NK-92 (cell line): ENCODE data around the gene GATA1.

Experiments
- DNase-seq: peaks from one replicate; lab custom pipeline; 2025; ENCODE audit not compliant: unreplicated experiment; lab: John Stamatoyannopoulos, UW

The GATA1 gene

DNA sequence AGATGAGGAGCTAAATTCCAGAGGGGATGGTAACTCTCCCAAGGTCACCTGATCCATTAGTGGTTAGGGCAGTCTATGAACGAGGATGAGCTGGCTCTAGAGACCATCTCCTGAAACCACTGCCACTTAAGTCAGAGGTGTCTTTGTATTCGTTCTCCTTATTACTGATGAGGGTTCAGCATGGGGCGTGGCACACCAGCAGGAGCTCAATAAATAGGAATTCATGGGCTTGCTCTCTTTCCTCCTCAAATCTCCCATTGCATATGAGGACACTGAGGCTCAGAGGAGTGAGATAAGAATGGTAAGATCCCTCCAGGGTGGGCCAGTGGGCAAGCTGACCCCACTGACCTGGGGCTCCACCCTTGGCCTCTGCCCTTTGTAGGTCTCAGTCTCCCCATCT is 1.7 kb upstream of the GATA1 start:
- DNase-seq: no peak

DNA sequence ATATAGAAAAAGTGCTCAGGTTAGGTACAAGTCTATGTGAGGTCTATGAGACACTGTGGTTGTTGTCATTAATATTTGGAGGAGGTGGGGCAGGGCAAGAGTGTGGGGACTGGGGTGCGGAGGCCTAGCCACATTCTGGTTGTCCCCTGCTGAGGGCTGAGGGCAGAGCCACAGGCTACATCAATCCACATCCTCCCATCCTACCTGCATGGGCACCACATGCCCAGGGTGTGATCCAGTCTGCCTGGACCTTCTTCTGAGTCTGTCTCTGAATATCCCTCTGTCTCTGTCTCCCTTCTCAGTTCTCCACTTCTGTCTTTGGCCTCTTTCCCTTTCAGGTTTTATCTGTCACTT is 1.2 kb upstream of the GATA1 start:
- DNase-seq: no peak

DNA sequence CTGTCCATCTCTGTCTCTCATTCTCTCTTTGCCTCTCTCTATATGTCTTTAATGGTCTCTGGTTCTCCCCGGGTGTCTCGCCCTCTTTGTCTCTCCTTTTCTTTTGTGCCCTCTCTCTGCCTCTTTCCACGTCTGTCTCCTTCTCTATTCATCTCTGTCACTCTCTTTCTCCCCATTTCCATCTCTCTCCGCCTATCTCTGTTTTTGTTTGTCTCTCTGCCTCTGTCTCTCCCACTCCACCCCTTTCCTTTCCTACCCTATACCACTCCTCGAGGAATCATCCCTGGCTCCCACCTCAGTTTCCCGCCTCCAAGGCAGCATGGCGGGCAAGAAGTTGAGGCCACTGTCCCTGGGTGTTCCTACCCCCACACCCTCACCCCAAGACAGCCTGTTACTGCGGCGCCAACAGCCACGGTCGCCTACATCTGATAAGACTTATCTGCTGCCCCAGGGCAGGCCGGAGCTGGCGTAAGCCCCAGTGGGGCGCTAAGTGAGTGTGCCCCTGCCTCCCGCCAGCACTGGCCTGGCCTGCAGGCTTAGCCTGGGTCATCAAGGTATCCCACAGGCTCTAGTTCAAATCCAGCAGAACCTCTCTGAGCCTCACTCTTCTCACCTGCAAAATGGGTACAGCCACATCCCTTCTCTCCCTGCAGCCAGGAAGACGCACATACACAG is 713 bp upstream of the GATA1 start:
- DNase-seq: no peak

DNA sequence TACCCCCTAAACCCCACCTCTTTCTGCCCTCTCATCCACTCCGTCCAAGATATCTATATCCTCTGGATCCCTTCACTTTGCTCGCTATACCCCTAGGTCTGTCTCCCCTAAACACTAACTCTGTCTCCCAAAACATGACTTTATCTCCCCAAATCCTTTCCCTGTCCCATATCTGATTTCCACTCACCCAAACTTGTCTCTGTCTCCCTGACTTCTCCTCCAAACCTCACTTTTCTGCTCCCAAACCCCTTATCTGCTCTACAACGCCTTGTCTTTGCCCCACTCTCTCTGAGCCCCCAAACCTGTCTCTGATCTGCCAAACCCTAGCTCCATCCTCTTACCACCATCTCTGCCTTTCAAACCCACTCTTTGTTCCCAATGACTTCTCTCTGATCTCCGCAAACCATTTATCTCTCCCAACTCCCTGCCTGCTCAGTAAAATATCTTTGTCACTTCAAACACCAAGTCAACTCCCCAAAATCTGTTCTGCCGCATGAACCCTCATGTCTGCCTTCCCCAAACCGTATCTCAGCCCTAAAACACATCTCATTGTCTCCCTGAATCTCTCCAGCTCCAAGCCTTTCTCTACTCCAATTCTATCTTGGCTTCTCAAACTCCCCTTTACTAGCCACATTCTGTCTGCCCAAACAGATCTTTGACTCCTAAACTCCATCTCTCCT is 575 bp downstream of the GATA1 start:
- no peak for DNase-seq

DNA sequence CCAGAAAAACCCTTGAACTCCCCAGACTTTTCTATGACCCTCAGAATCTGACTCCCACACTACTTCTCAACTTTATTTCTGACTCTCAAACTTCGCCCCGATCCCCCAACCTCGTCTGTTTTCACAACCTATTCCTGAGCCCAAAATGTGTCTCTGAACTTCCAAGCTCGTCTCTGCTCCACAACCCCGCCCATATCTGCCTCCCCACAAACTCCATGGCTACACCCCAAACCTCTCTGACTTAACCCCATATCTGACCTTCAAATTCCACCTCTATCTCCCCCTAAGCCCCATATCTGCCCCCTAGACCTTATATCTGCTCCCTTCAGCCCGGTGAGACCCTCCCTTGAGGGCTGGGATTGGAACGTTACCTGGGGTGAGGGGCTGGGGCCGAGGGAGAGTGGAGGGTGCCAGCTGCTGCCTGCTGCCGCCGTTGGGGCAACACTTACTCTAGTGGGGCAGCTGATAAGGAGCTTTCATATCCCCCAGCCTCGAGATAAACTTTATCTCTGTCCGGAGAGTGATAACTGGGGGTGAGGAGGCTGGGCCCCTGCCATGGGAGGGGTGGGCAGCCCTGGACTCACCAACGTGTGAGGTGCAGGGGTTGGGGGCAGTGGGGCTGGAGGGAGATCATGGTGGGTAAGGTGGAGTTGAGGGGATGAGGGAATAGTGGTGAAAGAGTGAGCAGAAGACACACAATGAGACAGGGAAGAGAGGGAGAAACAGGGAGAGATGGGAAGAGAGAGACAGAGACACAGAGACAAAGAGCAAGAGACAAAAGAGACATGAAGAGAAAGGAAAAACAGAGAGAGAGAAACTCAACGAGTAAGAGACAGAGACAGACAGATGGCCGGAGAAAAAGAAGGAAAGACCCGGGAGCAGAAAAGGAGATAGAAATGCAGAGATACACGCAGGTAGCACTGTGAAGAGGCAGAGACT is 1.4 kb downstream of the GATA1 start:
- DNase-seq: no peak

DNA sequence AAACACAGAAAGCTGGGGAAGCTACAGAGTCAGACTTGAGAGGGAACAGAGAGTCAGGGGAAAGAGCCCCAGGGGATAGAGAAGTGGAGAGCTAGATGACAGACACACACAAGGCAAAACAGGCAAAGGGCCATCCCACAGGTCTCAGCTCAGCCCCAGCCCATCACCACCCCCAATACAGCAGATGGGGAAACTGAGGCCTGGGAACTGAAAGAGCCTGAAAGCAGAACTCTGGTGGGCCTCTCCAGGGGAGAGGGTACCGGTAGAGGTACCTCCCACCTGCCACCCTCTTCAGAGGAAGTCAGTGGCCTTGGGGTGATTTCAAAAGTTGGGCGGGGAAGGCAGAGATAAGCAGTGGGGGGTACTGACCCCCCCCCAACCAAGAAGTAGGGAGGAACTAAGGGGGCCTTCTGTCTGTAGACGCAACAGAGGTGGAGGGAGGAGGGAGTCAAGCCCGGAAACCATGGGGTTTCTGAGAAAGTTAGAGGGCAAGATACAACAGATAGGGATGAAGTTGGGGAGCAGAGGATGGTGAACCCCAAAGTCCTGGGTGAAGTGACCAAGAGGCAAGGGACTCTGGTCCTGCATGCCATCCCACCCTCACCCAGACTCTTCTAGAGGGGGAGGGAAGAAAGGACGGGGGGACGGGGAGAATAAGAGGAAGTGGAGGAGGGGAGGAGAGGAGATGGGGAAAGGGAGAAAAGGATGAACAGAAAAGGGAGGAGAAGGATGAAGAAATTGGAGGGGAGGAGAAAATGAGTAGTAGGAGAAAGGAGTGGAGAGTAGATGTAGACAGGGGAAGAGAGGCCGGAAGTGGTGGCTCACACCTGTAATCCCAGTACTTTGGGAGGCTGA is 3.2 kb downstream of the GATA1 start:
- DNase-seq: no peak

DNA sequence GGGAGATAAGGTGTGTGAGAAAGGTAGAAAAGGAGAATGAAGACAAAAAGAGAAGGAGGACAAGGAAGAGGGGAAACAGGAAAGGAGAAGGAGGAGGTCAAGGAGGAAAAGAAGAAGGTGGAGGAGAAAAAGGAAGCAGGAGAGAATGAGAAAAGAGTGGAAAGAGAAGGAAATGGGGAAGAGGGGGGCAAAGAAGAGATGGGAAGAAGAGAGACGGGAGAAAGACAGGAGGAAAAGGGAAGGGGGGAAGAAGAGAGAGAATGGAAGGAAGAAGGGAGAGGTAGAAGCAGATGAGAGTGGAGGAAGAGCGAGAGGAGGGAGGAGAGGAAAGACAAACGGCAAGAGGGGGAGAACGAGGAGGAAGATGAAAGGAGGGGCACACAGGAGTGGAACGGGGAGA is 4.1 kb downstream of the GATA1 start:
- DNase-seq: no peak

DNA sequence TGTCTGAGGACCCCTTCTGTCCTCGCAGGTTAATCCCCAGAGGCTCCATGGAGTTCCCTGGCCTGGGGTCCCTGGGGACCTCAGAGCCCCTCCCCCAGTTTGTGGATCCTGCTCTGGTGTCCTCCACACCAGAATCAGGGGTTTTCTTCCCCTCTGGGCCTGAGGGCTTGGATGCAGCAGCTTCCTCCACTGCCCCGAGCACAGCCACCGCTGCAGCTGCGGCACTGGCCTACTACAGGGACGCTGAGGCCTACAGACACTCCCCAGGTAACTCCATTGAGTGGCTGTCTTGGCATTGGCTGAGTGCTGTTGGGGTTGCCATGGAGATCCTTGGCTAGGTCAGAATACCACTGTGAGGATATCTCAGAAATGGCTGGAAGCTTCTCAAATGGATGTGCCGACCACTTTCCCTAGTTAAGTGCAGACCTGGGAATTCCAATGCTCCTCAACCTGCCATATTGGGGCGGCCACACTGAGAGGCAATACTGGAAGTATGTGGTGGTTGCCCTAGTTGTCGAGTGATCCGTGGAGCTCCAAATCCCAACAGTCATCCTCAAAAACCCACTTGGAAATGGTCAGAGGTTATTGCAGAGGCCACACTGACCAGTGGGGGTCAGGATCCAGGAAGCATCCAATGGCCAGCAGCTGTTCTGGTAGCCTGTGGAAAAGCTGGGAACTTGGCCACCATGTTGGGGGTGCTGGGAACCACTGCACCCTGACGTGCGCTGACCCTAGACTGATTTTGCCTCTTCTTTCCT is 4.9 kb downstream of the GATA1 start:
- DNase-seq: no peak

DNA sequence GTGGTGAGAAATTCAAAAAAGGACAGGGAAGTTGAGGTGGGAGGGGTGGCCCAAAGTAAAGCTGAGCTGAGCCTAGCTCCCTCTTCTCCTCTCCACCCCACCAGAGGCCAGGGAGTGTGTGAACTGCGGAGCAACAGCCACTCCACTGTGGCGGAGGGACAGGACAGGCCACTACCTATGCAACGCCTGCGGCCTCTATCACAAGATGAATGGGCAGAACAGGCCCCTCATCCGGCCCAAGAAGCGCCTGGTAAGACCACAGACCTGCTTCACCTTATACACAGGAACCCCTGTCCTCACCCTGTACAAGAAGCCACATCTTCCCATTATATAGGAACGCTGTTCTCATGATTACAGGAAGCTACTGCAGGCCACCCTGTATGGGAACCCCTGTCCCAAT is 5.8 kb downstream of the GATA1 start:
- DNase-seq: no peak

DNA sequence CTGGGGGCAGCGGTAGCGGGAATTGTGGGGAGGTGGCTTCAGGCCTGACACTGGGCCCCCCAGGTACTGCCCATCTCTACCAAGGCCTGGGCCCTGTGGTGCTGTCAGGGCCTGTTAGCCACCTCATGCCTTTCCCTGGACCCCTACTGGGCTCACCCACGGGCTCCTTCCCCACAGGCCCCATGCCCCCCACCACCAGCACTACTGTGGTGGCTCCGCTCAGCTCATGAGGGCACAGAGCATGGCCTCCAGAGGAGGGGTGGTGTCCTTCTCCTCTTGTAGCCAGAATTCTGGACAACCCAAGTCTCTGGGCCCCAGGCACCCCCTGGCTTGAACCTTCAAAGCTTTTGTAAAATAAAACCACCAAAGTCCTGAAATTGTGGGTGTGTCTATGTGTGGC is 7.5 kb downstream of the GATA1 start:
- DNase-seq: no peak

DNA sequence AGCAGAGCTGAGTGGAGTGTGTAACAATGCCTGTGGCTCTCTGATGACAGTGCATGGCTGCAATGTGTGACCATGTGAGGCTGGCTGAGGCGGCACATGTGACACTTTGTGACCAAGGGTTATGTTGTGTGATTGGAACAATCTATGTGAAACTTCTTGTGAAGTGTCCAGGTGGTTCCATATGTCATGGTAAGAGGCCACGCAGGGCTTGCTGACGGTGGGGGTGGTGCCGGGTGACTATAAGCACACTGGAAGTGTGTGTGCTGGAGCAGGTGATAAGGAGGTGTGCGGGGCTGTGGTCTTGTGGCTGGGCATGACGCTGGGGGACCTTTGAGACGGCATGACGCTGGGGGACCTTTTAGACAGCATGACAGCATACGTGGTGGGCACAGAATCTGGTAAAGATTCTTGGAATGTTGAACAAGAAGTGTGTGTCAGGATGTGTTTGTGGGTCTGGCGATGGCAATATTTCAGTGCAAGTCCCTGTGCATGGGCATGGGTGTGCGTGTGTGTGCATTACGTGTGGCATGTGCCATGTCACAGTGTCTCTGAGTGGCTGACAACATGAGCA is 8.0 kb downstream of the GATA1 start:
- DNase-seq: no peak

DNA sequence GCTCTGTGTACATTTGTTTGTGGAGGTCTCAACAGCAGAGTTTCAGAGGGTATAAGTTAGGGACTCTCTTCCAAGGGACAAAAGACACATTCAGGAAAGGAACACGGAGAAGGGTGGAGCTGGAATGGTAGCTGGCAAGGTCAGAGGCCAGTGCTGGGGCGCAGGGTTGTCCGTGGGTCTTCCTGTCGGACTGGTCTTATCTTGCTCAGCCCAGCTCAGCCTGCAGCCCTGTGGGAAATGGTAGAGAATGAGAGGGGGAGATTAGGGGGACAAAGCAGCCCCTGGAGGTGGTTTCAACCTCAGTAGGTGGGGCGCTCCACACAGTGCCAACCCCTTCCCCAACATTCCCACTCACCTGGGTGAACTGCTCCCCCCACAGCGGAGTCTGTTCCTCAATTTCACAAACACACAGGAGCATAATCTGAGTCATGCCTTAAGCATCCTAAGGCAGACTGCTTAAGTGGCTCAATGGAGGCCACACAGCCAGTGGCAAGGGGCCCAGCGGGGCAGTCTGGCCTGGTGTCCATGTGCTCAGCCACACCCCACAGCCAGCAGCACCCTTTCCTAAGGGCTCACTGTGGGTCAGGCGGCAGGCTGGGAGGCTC is 8.6 kb downstream of the GATA1 start:
- no peak for DNase-seq

DNA sequence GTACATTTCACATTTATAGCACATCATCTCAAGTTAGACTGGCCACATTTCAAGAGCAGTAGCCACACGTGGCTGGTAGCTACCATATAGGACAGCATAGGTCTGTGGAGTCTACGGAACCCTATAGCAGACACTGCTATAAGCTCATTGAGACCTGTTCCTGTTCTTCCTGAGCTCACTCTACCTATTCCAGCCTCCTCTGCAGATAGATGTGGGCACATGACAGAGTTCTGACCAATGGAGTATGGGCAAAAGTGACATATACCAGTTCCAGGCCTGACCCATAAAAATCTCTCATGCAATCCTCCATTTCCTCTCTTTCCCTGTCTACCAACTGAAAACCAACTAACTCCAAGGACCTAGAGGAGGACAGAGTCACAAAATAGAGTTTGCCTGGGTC is 11.9 kb downstream of the GATA1 start:
- DNase-seq: no peak

DNA sequence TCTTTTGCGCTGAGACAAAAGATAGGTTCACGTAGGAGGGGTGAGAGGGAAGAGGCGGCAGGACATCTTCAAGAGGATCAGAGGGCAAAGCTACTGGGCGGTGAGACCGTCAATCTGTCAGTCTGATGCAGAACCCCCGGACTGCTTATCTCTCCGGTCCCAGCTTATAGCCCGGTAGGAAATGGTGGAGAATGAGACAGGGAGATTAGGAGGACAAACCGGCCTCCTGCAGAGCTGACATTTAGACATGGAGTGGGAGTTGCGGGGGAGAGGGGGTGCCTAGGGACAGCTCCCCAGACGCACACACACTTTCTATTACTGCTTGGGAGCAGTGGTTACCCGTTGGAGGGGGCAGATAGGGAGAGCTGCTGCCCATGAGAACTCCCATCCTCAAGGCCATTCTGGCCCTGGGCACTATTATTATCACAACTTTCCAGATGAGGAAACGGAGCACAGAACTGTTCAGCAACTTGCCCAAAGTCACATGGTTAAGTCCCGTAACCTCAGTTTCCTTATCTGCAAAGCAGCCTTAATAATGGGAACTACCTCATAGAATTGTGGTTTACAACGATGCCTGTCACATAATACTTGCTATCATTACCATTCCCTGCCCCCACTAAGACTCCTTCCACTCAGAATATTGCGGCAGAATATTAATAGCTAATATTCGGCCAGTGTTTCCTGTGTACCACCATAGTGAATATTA is 14.3 kb downstream of the GATA1 start:
- no peak for DNase-seq

DNA sequence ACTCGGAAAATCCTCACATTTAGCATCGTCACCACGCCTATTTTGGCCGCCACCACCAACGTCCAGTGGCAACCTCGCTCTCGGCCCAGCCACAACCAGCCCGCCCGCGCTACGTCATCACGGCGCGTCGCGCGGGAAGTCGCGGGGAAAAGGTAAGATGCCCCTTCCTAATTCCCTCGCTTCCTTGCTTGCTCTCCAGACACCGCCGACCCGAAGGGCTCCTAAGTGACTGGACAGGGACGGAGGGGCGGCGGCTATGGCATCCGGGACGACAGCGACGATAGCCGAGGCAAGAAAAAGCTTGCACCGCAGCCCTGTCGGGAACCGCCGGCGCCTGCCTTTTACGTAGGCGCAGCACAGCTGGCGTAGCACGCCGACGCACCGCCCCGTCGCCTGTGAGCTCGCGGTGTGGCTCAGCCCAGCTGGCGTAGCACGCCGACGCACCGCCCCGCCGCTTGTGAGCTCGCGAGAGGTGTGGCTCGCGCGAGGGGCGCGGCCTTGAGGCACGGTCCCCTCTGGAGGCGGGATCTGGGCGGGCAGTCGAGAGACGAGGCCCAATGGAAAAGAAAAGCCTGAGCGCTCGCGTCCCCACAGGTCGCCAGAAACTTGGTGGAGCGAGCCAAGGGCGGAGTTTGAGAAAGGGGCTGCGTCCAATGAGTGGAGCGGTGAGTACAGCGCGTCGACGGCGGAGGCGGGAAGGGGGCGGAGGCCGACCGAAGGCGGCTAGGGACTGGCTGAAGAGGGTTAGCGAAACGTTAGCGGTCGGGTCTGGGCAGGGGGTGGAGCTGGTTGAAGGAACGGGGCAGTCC is 15.1 kb downstream of the GATA1 start, which contains the start of gene HDAC6:
TSS of gene HDAC6 (plus strand) at position 788 of the 809 bp plus-strand sequence. CDS start 626 bp downstream, outside the sequence.
- peak; percentile 97 for DNase-seq

DNA sequence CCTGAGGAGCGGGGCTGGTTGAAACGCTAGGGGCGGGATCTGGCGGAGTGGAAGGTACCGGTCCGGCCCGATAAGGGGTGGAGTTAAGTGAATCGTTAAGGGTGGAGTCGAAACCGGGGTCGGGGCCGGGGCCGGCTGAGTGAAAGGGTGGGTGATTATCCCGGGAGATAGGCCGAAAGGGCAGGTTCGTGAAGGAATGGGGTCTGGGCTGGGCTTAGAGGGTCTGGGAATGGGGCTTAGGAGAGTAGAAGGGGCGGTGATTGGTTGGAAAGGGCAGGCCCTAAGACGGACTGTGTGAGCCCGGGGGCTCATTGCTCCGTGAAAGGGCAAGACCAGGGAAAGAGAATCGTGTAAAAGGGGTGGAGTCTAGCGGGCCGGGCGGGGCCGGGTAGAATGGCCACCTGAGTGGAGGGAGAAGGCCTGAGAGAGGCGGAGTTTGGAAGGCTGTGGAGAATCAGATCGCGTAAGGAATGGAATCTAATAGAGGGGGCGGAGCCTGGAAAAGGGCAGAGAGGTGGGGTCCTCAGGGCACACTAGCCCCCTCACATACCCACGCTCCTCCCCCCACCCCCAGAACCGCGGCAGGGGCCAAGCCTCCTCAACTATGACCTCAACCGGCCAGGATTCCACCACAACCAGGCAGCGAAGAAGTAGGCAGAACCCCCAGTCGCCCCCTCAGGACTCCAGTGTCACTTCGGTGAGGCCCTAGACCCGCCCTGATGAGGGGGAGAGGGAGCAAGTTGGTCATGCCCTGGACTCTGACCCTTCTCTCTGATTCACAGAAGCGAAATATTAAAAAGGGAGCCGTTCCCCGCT is 15.9 kb downstream of the GATA1 start:
- DNase-seq: no peak

DNA sequence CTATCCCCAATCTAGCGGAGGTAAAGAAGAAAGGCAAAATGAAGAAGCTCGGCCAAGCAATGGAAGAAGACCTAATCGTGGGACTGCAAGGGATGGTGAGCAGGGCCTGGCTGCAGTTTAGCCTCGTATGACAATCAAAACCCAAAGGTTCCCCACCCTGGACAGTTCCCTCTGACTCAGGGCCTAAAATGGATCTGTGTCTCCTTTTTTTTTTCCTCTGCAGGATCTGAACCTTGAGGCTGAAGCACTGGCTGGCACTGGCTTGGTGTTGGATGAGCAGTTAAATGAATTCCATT is 16.5 kb downstream of the GATA1 start:
- DNase-seq: no peak
